Activated T-helper 17 cell treated with anti-CD3 and anti-CD28 coated beads, Interleukin-2, amount 50 U/mL, for 72 hours (primary cell): ENCODE results near the gene MKLN1. TPM values are rescaled to one million over a fixed set of nuclear protein-coding genes. Genes with fewer than 3 reads are reported as not detected.
"Not testable (repeated sequence)": the region's sequence is repeated elsewhere in the genome, so short reads cannot be mapped to it uniquely, and the experiment has no call there.

Experiments used
- ATAC-seq: fragments of 150-1000 bp; cut with Tn5 transposase; replicated peaks from 2 replicates; pipeline ENCODE4 v1.10.0; 2021; ENCODE audit warnings: mild to moderate bottlenecking, moderate library complexity
- H3K27ac Mint-ChIP-seq: one replicate; pipeline ENCODE4 v1.8.0; 2022; ENCODE audit warnings: mixed read lengths
- H3K27me3 Mint-ChIP-seq: one replicate; pipeline ENCODE4 v1.8.0; 2022; ENCODE audit warnings: mixed read lengths
- H3K36me3 Mint-ChIP-seq: one replicate; pipeline ENCODE4 v1.8.0; 2022; ENCODE audit warnings: low read depth, mild to moderate bottlenecking, mixed read lengths
- H3K4me1 Mint-ChIP-seq: one replicate; pipeline ENCODE4 v1.8.0; 2022; ENCODE audit warnings: mixed read lengths
- H3K4me3 Mint-ChIP-seq: one replicate; pipeline ENCODE4 v1.8.0; 2022; ENCODE audit warnings: mild to moderate bottlenecking, mixed read lengths
- H3K9me3 Mint-ChIP-seq: one replicate; pipeline ENCODE4 v1.8.0; 2022; ENCODE audit warnings: mixed read lengths
- total RNA-seq, 2 donors: library from RNA; stranded (reverse); gene quantifications; one replicate each; pipeline ENCODE4 v1.2.3, GENCODE V29; 2022

Gene MKLN1
- total RNA-seq, 2 donors from 2014 or later = 49.5 to 70.1 TPM

DNA sequence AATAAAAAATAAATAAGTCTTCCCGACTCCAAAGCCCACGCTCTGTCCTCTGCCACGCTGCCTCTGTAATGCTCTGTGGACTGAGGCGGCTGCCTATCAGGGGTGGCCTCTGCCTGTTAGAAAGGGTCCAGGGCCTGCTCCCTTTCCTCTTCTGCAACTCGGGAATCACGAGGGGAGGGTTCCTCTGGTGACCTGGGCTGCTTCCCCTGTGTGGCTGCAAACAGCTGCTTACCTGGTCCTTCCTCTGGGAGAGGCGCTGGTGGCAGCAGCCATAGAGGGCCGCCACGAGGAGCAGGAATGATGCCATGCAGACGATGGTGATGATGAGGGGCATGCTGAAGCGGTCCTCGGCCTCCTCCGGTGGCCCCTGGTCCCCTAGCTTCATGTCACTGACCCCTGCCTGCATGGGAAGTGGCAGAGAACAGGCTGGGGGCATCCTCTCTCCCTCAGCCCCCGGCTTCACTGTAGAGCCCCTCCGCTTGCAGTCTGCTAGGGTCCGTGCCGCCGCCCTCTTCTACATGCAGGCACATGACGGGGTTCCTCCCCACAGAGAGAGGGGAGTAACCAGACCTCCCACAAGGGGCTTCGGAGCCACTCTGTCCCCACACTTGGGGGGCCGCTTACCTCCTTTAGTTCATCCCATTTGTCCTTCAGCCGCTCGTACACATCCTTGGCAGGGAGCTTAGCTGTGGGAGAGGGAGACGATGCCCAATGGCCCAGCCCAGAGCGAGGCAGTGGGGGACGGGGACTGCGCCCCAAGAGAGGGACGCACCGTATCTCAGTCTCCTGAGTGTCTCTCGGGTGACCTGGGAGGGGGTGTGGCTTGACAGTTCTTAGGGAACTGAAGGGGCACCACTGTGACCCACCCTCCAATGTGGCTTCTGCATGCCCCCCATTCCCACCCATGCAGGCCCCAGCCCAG is 178.2 kb downstream of the MKLN1 start:
- H3K9me3 Mint-ChIP-seq = no peaks in the 10 kb centered on the region
- H3K27me3 Mint-ChIP-seq = peaks cover 3% of the 10 kb centered on the region
- no peak overlapping the region for H3K4me3 Mint-ChIP-seq
- no peak overlapping the region for H3K27ac Mint-ChIP-seq
- H3K4me1 Mint-ChIP-seq = peaks cover 29% of the 10 kb centered on the region
- no peak for ATAC-seq
- peaks cover 5% of the 10 kb centered on the region for H3K36me3 Mint-ChIP-seq

- Mint-ChIP-seq H3K36me3 (no peaks in the 10 kb centered on the region), H3K4me1 (peaks cover 23% of the 10 kb centered on the region), H3K27ac (no peak overlapping the region), H3K9me3 (no peaks in the 10 kb centered on the region), H3K27me3 (peaks cover 3% of the 10 kb centered on the region), H3K4me3 (no peak overlapping the region)
- ATAC-seq = no peak
Measured at GRCh38 chr7:131506597-131506996, 178.9 kb downstream of the MKLN1 start.

DNA sequence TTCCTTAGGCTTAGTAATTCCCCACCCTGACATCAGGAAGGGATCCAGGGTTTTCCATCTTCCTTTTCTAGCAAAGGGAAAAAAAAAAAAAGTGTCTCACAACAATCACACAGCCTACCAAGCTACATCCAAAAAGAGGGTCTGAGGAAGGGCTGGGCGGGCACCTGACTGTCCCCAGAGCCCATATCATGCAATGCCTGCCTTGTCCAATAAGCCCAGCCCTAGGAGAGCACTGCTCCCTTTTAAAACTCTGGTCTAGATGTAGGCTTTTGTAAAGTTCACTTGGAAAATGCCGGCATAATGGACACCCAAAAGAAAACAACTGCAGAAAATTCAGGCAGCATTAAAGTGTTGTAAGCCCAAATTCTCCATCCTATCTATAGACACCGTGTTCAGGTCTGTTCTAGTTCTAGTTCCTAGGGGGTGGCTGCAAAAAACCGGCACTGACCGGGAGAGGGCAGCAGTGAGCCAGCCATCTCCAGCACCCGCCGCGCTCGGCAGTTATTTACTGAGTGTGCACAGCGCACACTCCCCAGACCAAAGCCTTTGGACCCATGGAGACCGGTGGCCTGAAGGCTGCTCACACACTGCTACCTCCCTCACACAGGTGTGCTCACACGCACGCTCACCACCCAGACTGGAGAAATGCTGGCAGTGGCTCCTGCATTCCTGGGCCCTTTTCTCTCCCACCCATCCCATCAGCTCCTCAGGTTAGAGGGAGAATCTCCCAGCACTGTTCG is 180.1 kb downstream of the MKLN1 start:
- ATAC-seq = peak; percentile 86
- peaks cover 21% of the 10 kb centered on the region for H3K4me1 Mint-ChIP-seq
- H3K27me3 Mint-ChIP-seq = peaks cover 3% of the 10 kb centered on the region
- peak overlapping the region; percentile 32 for H3K4me3 Mint-ChIP-seq
- H3K9me3 Mint-ChIP-seq = no peaks in the 10 kb centered on the region
- H3K36me3 Mint-ChIP-seq = no peaks in the 10 kb centered on the region
- H3K27ac Mint-ChIP-seq = no peak overlapping the region

GRCh38 chr7:131508754-131509486 is 181.2 kb downstream of the MKLN1 start:
- no peak for ATAC-seq
- H3K9me3 Mint-ChIP-seq = no peaks in the 10 kb centered on the region
- H3K27me3 Mint-ChIP-seq = peaks cover 3% of the 10 kb centered on the region
- no peak overlapping the region for H3K4me3 Mint-ChIP-seq
- H3K4me1 Mint-ChIP-seq = peaks cover 28% of the 10 kb centered on the region
- no peaks in the 10 kb centered on the region for H3K36me3 Mint-ChIP-seq
- H3K27ac Mint-ChIP-seq = no peak overlapping the region

DNA sequence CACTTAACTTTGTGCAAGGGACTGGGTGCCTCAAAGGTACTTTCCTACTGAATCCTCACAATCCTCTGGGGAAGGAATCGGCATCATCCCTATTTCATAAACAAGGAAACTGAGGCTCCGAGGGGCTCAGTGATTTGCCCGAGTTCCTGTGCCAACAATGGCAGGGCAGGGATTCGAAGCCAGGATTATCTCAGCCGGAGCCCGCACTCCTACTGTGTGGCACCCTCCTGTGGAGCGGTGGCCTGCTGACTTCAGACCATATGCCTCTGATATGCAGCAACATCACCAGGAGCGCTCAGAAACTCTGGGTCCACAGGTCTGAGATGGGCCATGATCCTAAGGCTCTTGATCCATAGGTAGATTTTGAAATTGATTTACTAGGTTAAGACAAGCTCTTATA is 182.1 kb downstream of the MKLN1 start:
- ATAC-seq = no peak
- Mint-ChIP-seq H3K27ac (no peak overlapping the region), H3K27me3 (peaks cover 3% of the 10 kb centered on the region), H3K36me3 (no peaks in the 10 kb centered on the region), H3K4me1 (peaks cover 27% of the 10 kb centered on the region), H3K4me3 (no peak overlapping the region), H3K9me3 (no peaks in the 10 kb centered on the region)

DNA sequence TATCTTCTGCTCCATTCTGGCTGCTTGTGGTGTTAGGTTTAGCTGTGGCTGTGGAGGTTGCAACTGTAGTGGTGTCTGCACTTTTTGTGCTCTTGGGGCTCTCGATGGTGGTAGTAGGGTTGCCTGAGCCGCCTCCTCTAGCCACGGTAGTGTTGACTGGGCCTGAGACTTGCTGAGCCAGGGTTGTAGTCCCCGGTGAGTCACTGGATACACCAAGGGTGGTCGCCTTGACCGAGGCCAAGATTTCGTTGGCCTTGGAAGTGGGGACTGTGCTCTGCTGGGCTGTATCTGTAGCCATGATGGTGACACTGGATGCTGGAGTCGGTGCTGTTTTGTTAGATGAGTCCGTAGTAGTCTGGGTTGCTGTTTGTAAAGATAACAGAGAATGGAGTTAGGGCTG is 183.4 kb downstream of the MKLN1 start:
- ATAC-seq = no peak
- H3K27ac Mint-ChIP-seq = no peak overlapping the region
- peaks cover 23% of the 10 kb centered on the region for H3K4me1 Mint-ChIP-seq
- H3K36me3 Mint-ChIP-seq = no peaks in the 10 kb centered on the region
- no peaks in the 10 kb centered on the region for H3K9me3 Mint-ChIP-seq
- no peak overlapping the region for H3K4me3 Mint-ChIP-seq
- peaks cover 3% of the 10 kb centered on the region for H3K27me3 Mint-ChIP-seq

- Mint-ChIP-seq H3K36me3 (no peaks in the 10 kb centered on the region), H3K27me3 (peaks cover 3% of the 10 kb centered on the region), H3K4me3 (peak overlapping the region; percentile 13), H3K27ac (peak overlapping the region; percentile 6), H3K9me3 (no peaks in the 10 kb centered on the region), H3K4me1 (peaks cover 23% of the 10 kb centered on the region)
- ATAC-seq = no peak
Measured at GRCh38 chr7:131511774-131512535, 184.3 kb downstream of the MKLN1 start.

GRCh38 chr7:131513245-131514061 is 185.8 kb downstream of the MKLN1 start:
- Mint-ChIP-seq H3K4me3 (peak overlapping the region; percentile 55), H3K27ac (no peak overlapping the region), H3K36me3 (no peaks in the 10 kb centered on the region), H3K4me1 (peaks cover 14% of the 10 kb centered on the region), H3K27me3 (peaks cover 3% of the 10 kb centered on the region), H3K9me3 (no peaks in the 10 kb centered on the region)
- ATAC-seq = peak; percentile 99

DNA sequence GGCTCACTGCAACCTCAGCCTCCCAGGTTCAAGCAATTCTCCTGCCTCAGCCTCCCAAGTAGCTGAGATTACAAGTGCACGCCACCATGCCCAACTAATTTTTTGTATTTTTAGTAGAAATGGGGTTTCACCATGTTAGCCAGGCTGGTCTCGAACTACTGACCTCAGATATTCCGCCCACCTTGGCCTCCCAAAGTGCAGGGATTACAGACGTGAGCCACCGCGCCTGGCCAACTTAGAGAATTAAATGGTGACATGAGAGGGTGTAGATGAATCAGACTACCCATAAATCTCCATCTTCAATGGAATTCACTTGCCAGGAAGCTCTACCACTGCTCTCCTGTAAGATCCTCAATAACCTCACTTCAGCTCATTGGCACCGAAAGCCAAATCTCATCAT is 187.8 kb downstream of the MKLN1 start:
- H3K9me3 Mint-ChIP-seq, H3K27me3 Mint-ChIP-seq, H3K36me3 Mint-ChIP-seq, H3K27ac Mint-ChIP-seq, ATAC-seq, H3K4me3 Mint-ChIP-seq: not testable (repeated sequence)
- peaks cover 14% of the 10 kb centered on the region for H3K4me1 Mint-ChIP-seq

DNA sequence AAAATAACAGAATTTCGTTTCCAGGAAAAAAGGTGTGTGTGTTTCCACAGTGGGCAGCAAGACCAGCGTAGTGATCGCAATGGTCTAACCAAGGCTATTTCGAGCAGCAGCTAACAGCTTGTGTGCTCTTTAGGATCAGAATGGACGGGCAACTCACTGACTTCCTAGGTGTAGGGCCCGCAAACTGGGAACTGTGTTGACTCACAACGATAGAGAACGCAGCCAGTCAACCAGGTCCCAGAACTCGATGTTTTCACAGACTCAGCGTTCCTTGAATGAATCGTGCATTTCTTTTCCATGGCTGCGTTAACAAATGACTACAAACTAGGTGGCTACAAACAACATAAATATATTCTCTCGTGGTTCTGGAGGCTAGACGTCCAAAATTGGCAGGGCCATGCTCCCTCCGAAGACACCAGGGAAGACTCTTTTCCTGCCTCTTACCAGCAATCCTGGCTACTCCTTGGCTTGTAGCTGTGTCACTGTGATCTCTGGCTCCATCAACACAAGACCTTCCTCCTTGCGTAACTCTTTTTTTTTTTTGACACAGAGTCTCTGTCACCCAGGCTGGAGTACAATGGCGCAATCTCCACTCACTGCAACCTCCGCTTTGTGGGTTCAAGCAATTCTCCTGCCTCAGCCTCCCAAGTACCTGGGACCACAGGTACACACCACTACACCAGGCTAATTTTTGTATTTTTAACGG is 189.7 kb downstream of the MKLN1 start:
- Mint-ChIP-seq H3K36me3 (no peaks in the 10 kb centered on the region), H3K9me3 (no peaks in the 10 kb centered on the region), H3K27me3 (no peaks in the 10 kb centered on the region), H3K4me3 (no peak overlapping the region), H3K27ac (no peak overlapping the region), H3K4me1 (peaks cover 9% of the 10 kb centered on the region)
- ATAC-seq = no peak

DNA sequence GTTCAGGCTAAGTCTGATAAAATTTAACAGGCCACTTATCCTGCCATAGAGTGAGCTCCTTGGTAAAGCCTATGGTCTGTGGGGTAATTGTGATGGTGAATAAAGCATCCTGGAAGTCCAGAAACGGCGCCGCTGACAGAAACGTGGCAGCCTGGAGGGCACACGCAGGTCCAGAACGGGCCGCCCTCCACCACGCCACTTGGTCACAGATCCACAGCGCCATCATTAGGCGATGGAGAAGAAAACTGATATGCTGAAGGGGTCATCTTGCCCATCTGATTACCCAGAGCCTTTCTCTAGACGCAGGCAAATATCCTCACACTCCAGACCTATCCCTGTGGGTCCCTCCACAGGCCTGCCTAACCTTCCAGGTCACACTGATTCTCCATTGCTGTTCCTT is 190.9 kb downstream of the MKLN1 start:
- ATAC-seq = no peak
- Mint-ChIP-seq H3K4me3 (no peak overlapping the region), H3K9me3 (no peaks in the 10 kb centered on the region), H3K4me1 (peaks cover 9% of the 10 kb centered on the region), H3K36me3 (no peaks in the 10 kb centered on the region), H3K27ac (no peak overlapping the region), H3K27me3 (no peaks in the 10 kb centered on the region)

DNA sequence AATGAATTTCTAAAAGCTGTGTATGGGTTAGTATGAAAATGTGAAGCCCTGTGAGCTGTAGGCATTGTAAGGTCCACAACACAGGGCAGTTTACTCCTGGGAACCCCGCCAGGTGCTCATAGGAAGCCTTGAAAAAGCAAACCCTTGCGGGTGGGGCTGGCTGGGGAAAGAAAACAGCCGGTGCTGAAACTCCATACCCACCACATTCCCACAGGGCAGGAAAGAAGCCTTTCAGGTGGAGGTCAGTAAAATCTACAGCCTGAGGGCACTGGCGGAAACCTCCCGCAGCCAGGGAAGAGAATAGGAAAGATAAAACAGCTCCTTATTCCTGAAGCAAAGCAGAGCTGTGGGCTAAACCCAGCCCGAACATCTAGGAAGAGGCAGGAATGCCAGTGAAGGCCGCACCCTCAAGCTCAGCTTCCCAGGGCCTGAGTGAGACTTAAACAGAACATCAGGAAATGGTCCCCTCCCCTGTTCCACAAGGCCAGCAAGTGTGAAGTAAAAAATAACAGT is 194.0 kb downstream of the MKLN1 start:
- H3K4me3 Mint-ChIP-seq = peak overlapping the region; percentile 68
- ATAC-seq = no peak
- H3K36me3 Mint-ChIP-seq = no peaks in the 10 kb centered on the region
- peaks cover 12% of the 10 kb centered on the region for H3K4me1 Mint-ChIP-seq
- H3K9me3 Mint-ChIP-seq = no peaks in the 10 kb centered on the region
- peaks cover 4% of the 10 kb centered on the region for H3K27me3 Mint-ChIP-seq
- H3K27ac Mint-ChIP-seq = peak overlapping the region; percentile 64
